HCT116 (cell line): ENCODE measurements around the gene GPR62. TPM values are rescaled to one million over a fixed set of nuclear protein-coding genes. Genes with fewer than 3 reads are reported as not detected.

ENCODE experiments used
- ATAC-seq: fragments of 200-7000 bp; cut with Tn5 transposase; 2 replicates; pipeline ENCODE4 v1.9.1; 2020; ENCODE audit warnings: mild to moderate bottlenecking, moderate library complexity
- BruUV-seq: library from RNA; stranded (reverse); fragments of 400-500 nt; replicated peaks from 2 replicates; lab custom pipeline; 2021; lab: Mats Ljungman, UMichigan
- CTCF ChIA-PET: fragments of 300-600 bp; sonication (Branson Sonifier 250); formaldehyde crosslinking; loops from one replicate; lab custom pipeline; 2021; ENCODE audit warnings: antibody characterized with exemption; lab: Charles Lee
- POLR2A ChIA-PET: fragments of 300-600, 350-600 bp; sonication (Branson Sonifier 250); formaldehyde crosslinking; loops from one replicate; lab custom pipeline; 2021; ENCODE audit warnings: antibody characterized with exemption; lab: Charles Lee
- RAD21 ChIA-PET, 2 experiments: fragments of 300-600 bp; sonication (Branson Sonifier 250); formaldehyde crosslinking; loops; one replicate each; lab custom pipeline; 2023; ENCODE audit warnings: low total read pairs in 2 of 2; ENCODE audit not compliant: uncharacterized antibody in 2 of 2, unreplicated experiment in 2 of 2, low non-redundant PET in 1 of 2; lab: Charles Lee
- DNase-seq: peaks from one replicate; pipeline ENCODE4 v3.0.0-alpha.2; 2010; ENCODE audit warnings: low read depth, low spot score
- H2AFZ ChIP-seq: fragments of 200-600 bp; shearing (Covaris generic), sonication (generic); 2 replicates; pipeline ENCODE4 v1.6.1; 2017; ENCODE audit warnings: low read depth, mixed run types, mixed read lengths, antibody characterized with exemption, low read length; ENCODE audit not compliant: poor library complexity, severe bottlenecking
- H3K27ac ChIP-seq: 2 replicates; pipeline ENCODE4 v1.5.1; 2012; ENCODE audit warnings: low read depth, low read length
- H3K27me3 ChIP-seq: fragments of 200-600 bp; sonication (generic); 2 replicates; pipeline ENCODE4 v1.6.1; 2016; ENCODE audit warnings: mixed run types, low read length, mixed read lengths; ENCODE audit not compliant: insufficient read depth
- H3K36me3 ChIP-seq, 2 experiments: fragments of 200-500 bp in 1 of 2; fragments of 200-600 bp in 1 of 2; sonication (Bioruptor generic) in 1 of 2; sonication (generic) in 1 of 2; 2 replicates each; pipeline versions ENCODE4 v1.5.1 to v1.6.1; 2014 to 2016; ENCODE audit warnings: low read length in 2 of 2, inconsistent platforms in 1 of 2, mixed read lengths in 1 of 2, mixed run types in 1 of 2; ENCODE audit not compliant: insufficient read depth in 2 of 2, control insufficient read depth in 1 of 2
- H3K4me1 ChIP-seq, 2 experiments: fragments of 200-600 bp in 1 of 2; sonication (generic) in 1 of 2; 2 replicates each; pipeline versions ENCODE4 v1.5.1 to v1.6.1; 2012 to 2017; ENCODE audit warnings: low read length in 2 of 2, inconsistent platforms in 1 of 2, mild to moderate bottlenecking in 1 of 2, mixed read lengths in 1 of 2, mixed run types in 1 of 2, moderate library complexity in 1 of 2; ENCODE audit not compliant: insufficient read depth in 2 of 2, control insufficient read depth in 1 of 2
- H3K4me2 ChIP-seq: fragments of 200-600 bp; sonication (generic); 2 replicates; pipeline ENCODE4 v1.6.1; 2017; ENCODE audit warnings: mixed run types, low read length, mixed read lengths
- H3K4me3 ChIP-seq, 2 experiments: fragments of 200-600 bp in 1 of 2; sonication (generic) in 1 of 2; replicated peaks in 1 of 2; 2 replicates each; pipeline ENCODE4 v1.5.1; 2011 to 2016; ENCODE audit warnings: low read length in 2 of 2, control low read depth in 1 of 2, low read depth in 1 of 2, mild to moderate bottlenecking in 1 of 2, mixed read lengths in 1 of 2, mixed run types in 1 of 2
- H3K79me2 ChIP-seq: fragments of 200-600 bp; sonication (generic); 2 replicates; pipeline ENCODE4 v1.6.1; 2017; ENCODE audit warnings: mild to moderate bottlenecking, mixed run types, low read length, moderate library complexity, mixed read lengths; ENCODE audit not compliant: insufficient read depth
- H3K9ac ChIP-seq: fragments of 200-600 bp; sonication (generic); 2 replicates; pipeline ENCODE4 v1.6.1; 2016; ENCODE audit warnings: low read length, mixed read lengths
- H3K9me2 ChIP-seq: fragments of 200-600 bp; sonication (generic), shearing (Covaris generic); 2 replicates; pipeline ENCODE4 v1.6.1; 2017; ENCODE audit warnings: mixed run types, mild to moderate bottlenecking, moderate library complexity; ENCODE audit not compliant: insufficient read depth
- H3K9me3 ChIP-seq, 2 experiments: fragments of 200-500 bp in 1 of 2; fragments of 200-600 bp in 1 of 2; sonication (Bioruptor generic) in 1 of 2; sonication (generic) in 1 of 2; 2 replicates each; pipeline ENCODE4 v1.6.1; 2014 to 2017; ENCODE audit warnings: low read length in 2 of 2, mixed read lengths in 2 of 2, inconsistent platforms in 1 of 2, low read depth in 1 of 2, mild to moderate bottlenecking in 1 of 2, mixed run types in 1 of 2, moderate library complexity in 1 of 2; ENCODE audit not compliant: control insufficient read depth in 1 of 2, insufficient read depth in 1 of 2
- H4K20me1 ChIP-seq: fragments of 200-600 bp; sonication (generic), shearing (Covaris generic); 2 replicates; pipeline ENCODE4 v1.6.1; 2017; ENCODE audit warnings: mixed run types, mild to moderate bottlenecking, moderate library complexity; ENCODE audit not compliant: insufficient read depth
- ELF1 ChIP-seq: IDR thresholded peaks from 2 replicates; pipeline ENCODE4 v1.6.1; 2012; ENCODE audit warnings: low read depth, borderline replicate concordance
- EZH2 ChIP-seq: fragments of 200-600 bp; sonication (generic); IDR thresholded peaks from 2 replicates; pipeline ENCODE4 v1.6.1; 2017; ENCODE audit warnings: antibody characterized with exemption, mixed run types
- EZH2phosphoT487 ChIP-seq: fragments of 200-600 bp; IDR thresholded peaks from 2 replicates; pipeline ENCODE4 v1.6.1; 2018; ENCODE audit warnings: antibody characterized with exemption, borderline replicate concordance
- POLR2A ChIP-seq: IDR thresholded peaks from 2 replicates; pipeline ENCODE4 v1.7.0; 2011; ENCODE audit warnings: borderline replicate concordance; ENCODE audit not compliant: insufficient read depth, insufficient read length; ENCODE audit errors: extremely low read depth
- RAD21 ChIP-seq: IDR thresholded peaks from 2 replicates; pipeline ENCODE4 v1.6.1; 2012; ENCODE audit warnings: low read depth, mild to moderate bottlenecking
- TCF7L2 ChIP-seq: IDR thresholded peaks from 2 replicates; pipeline ENCODE4 v1.7.0; 2011; ENCODE audit warnings: borderline replicate concordance, inconsistent platforms; ENCODE audit not compliant: insufficient read depth, insufficient read length; ENCODE audit errors: extremely low read depth
- ZFX ChIP-seq: fragments of 450-650 bp; IDR thresholded peaks from 2 replicates; pipeline ENCODE4 v1.6.1; 2017
- intact Hi-C: fragments of 100-400 bp; cut with micrococcal nuclease; formaldehyde crosslinking; loops from 2 replicates; pipeline ENCODE4 v1.10.0; 2022
- total RNA-seq: library from RNA; stranded (reverse); gene quantifications from one replicate; pipeline ENCODE4 v1.2.1, GENCODE V29; 2021; ENCODE audit not compliant: unreplicated experiment
- TF ChIP-seq, protein P1 (sequence below): IDR thresholded peaks from 2 replicates; pipeline ENCODE4 v1.6.1; 2011; ENCODE audit warnings: mild to moderate bottlenecking, low read length, moderate library complexity; ENCODE audit not compliant: insufficient replicate concordance; ENCODE audit errors: extremely low read depth
- TF ChIP-seq, protein P2 (sequence below): IDR thresholded peaks from 2 replicates; pipeline ENCODE4 v1.6.1; 2012
- TF ChIP-seq, protein P3 (sequence below): IDR thresholded peaks from 2 replicates; pipeline ENCODE4 v1.6.1; 2012

Gene GPR62
- total RNA-seq, 1 experiment from 2014 or later: not detected

DNA sequence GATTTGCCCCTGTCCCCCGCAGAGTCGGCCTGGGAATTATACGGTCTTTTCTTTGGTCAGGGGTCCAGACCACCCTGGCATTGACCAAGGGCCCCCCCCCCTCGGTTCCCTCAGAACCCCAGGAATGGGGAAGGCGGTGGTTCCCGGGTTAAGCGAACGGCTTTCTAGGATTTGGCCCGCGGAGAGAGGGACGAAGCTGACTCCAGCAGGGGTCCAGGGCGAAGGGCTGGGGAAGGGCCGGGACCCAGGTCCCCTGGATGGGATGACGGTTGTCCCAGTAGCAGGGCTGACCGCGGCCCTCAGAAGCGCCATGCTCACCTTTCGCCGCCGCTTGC is 13.8 kb upstream of the GPR62 start:
- ChIA-PET RAD21 (interaction anchor here (0.6 to 1.9 kb wide), 4 partner anchors 32 to 112 kb away, joined by 3 to 7 read pairs (median 4); partner anchors contain the start of genes ABHD14B (in 1 of the 2) and RPL29 (in 1 of the 2)), POLR2A (interaction anchor here (0.6 to 2.3 kb wide), 10 partner anchors 9 to 51 kb away, joined by 3 to 31 read pairs (median 4); partner anchors contain the start of genes ABHD14B and ACY1), CTCF (interaction anchor here (0.6 to 2.4 kb wide), 22 partner anchors 9 to 440 kb away, joined by 3 to 46 read pairs (median 4); partner anchors contain the start of genes ABHD14A, ABHD14B, ACY1 and IQCF1)
- intact Hi-C loops: loop anchor here (5.0 kb wide), 1 partner anchor 211 kb away; the partner anchor contains the start of gene POC1A
- Histone ChIP-seq H3K9ac (peak overlapping the region; percentile 85), H3K27ac (peak overlapping the region; percentile 62), H3K36me3 (peaks cover 10 to 29% of the 10 kb centered on the region in 2 experiments), H3K4me1 (peaks cover 23 to 29% of the 10 kb centered on the region in 2 experiments), H2AFZ (no peak overlapping the region), H3K9me3 (no peaks in the 10 kb centered on the region), H3K4me2 (peak overlapping the region; percentile 100), H3K4me3 (peak overlapping the region; percentile 82 to 89), H3K9me2 (no peaks in the 10 kb centered on the region), H3K27me3 (no peaks in the 10 kb centered on the region), H4K20me1 (0 out of 2 replicates have a peak, but pooled peaks cover 4% of the 10 kb centered on the region), H3K79me2 (peaks cover 51% of the 10 kb centered on the region)
- no peak for DNase-seq
- TF ChIP-seq ZFX: no peak
- peak; percentile 2 for TF ChIP-seq TCF7L2
- ATAC-seq: peak; percentile 3
- BruUV-seq: no TSS peak

DNA sequence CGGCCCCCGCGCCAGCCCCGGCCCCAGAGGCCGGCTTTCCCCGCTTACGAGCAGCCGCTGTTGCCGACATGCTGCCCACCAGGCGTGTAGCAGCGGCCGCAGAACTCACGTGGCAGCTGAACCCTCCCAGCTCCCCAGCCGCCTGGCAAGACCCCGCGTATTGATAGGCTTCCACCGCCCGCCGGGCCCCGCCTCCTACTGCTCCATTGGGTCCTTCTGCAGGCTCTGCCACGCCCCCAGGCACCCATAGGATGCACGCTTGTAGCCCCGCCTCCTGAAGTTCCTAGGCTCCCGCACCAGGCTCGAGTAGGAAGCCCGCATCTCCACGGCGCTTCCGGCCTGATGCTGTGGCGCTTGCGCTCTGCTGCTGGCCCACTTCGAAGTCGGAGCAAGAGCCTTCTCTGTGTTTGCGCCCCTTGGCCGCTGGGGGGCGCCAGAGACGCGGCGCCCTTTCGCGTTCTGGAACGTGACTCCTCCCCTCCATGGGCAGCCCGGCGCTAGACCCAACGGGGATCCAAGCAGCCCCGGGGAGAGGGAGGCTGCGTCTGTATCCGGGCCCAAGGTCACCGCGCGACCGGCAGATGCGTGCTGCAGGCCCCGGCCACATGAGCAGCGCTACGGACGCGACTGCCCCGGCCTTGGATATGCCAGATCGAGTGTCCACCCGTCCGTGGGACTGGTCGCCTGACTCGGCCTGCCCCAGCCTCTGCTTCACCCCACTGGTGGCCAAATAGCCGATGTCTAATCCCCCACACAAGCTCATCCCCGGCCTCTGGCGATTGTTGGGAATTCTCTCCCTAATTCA is 13.2 kb upstream of the GPR62 start, which contains the start of the genes PARP3 and RRP9:
Gene PARP3 (plus strand): TSS at position 566 of the 805 bp plus-strand sequence. CDS start 993 bp downstream, outside the sequence.
Gene RRP9 (minus strand): TSS at position 107 of the 805 bp plus-strand sequence. CDS start 37 bp downstream, at position 70.
- Histone ChIP-seq H3K4me3 (peak within 1 kb of the TSS; percentile 82 to 89), H4K20me1 (0 out of 2 replicates have a peak, but pooled peaks cover 4% of the 10 kb centered on the region), H3K9me2 (no peaks in the 10 kb centered on the region), H3K27me3 (no peaks in the 10 kb centered on the region), H2AFZ (no peak within 1 kb of the TSS), H3K79me2 (peaks cover 45% of the 10 kb centered on the region), H3K36me3 (peaks cover 5 to 23% of the 10 kb centered on the region in 2 experiments), H3K4me2 (peak within 1 kb of the TSS; percentile 100), H3K27ac (peak within 1 kb of the TSS; percentile 96), H3K9ac (peak within 1 kb of the TSS; percentile 96), H3K9me3 (no peaks in the 10 kb centered on the region), H3K4me1 (peaks cover 23 to 29% of the 10 kb centered on the region in 2 experiments)
- RAD21 ChIA-PET: interaction anchor here (0.6 to 1.9 kb wide), 6 partner anchors 32 to 112 kb away, joined by 3 to 7 read pairs (median 5); partner anchors contain the start of genes ABHD14B (in 2 of the 2) and RPL29 (in 1 of the 2)
- intact Hi-C loops: loop anchor here (1.0 to 5.0 kb wide), 4 partner anchors 32 to 210 kb away; partner anchors contain the start of genes ABHD14B and POC1A
- POLR2A ChIA-PET: interaction anchor here (0.6 to 2.3 kb wide), 16 partner anchors 9 to 213 kb away, joined by 3 to 31 read pairs (median 4); partner anchors contain the start of genes ABHD14A, ABHD14B, ACY1 and POC1A
- peak; percentile 89 for ATAC-seq
- CTCF ChIA-PET: interaction anchor here (0.6 to 2.4 kb wide), 28 partner anchors 8 to 440 kb away, joined by 3 to 46 read pairs (median 4); partner anchors contain the start of genes ABHD14A, ABHD14B, ACY1 and IQCF1
- no TSS peak for BruUV-seq
- peak; percentile 99 for DNase-seq
- TF ChIP-seq RAD21 (no peak), POLR2A (no peak), EZH2phosphoT487 (no peak), EZH2 (no peak), ZFX (peak; percentile 87; the same call in 1 of the 2 replicates), TCF7L2 (peak; percentile 2), ELF1 (no peak)
- TF ChIP-seq, protein P1, sequence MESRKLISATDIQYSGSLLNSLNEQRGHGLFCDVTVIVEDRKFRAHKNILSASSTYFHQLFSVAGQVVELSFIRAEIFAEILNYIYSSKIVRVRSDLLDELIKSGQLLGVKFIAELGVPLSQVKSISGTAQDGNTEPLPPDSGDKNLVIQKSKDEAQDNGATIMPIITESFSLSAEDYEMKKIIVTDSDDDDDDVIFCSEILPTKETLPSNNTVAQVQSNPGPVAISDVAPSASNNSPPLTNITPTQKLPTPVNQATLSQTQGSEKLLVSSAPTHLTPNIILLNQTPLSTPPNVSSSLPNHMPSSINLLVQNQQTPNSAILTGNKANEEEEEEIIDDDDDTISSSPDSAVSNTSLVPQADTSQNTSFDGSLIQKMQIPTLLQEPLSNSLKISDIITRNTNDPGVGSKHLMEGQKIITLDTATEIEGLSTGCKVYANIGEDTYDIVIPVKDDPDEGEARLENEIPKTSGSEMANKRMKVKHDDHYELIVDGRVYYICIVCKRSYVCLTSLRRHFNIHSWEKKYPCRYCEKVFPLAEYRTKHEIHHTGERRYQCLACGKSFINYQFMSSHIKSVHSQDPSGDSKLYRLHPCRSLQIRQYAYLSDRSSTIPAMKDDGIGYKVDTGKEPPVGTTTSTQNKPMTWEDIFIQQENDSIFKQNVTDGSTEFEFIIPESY: peak; percentile 37
- TF ChIP-seq, protein P2, sequence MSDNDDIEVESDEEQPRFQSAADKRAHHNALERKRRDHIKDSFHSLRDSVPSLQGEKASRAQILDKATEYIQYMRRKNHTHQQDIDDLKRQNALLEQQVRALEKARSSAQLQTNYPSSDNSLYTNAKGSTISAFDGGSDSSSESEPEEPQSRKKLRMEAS: no peak
- TF ChIP-seq, protein P3, sequence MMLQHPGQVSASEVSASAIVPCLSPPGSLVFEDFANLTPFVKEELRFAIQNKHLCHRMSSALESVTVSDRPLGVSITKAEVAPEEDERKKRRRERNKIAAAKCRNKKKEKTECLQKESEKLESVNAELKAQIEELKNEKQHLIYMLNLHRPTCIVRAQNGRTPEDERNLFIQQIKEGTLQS: no peak
